Measurements from ENCODE around the gene TAF6.

TAF6 gene

DNA sequence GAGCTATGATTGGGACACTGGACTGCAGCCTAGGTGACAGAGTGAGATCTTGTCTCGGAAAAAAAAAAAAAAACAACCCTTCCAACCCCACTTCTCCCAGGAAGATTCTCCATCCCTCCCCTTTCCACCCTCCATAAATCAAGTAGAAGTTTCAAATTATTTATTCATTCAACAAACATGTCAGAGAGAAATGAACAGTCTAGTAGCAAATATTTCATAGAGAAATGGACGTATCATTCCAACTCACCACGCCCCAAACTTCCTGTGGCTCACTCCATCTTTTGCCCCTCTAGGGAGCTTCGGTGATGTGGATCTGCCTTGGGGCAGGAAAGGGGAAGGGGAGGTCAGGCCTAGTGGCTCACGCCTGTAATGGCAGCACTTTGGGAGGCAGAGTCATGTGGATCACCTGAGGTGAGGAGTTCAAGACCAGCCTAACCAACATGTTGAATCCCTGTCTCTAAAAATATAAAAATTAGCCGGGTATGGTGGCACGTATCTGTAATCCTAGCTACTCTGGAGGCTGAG, 40.0 kb upstream of the TAF6 start:
- POLR2A ChIA-PET: interaction anchor here (1.2 to 4.3 kb wide), 2 partner anchors 10 to 18 kb away, joined by 5 to 38 read pairs; partner anchors contain the start of genes GPC2, LAMTOR4 and STAG3
- Histone ChIP-seq H3K36me3 (ENCODE audit: control insufficient read depth in 2 of 2, insufficient read depth in 1 of 2, low read length in 2 of 2) (peaks cover 0 to 29% of the 10 kb centered on the region in 2 experiments; a peak in 1 of 3 replicates), H3K4me3 (ENCODE audit: low read depth, low read length) (peak overlapping the region; percentile 80), H3K9me3 (ENCODE audit: control insufficient read depth, insufficient read depth, low read depth, low read length) (no peaks in the 10 kb centered on the region), H3K4me1 (ENCODE audit: control insufficient read depth, insufficient read depth, low read length) (peaks cover 3% of the 10 kb centered on the region; the same call in 1 of the 2 replicates), H3K27ac (ENCODE audit: extremely low read depth, low read depth, low read length) (peak overlapping the region; percentile 59)
- CTCF ChIA-PET: interaction anchor here (0.9 to 1.9 kb wide), 2 partner anchors 11 to 27 kb away, joined by 3 to 7 read pairs; no protein-coding TSS in a partner anchor
- TF ChIP-seq ZNF660 (tag by site-specific recombination; IDR thresholded peaks at IDR 0.05) (no peak), ZNF658 (tag by site-specific recombination; IDR thresholded peaks at IDR 0.05) (no peak), ZNF623 (tag by site-specific recombination; IDR thresholded peaks at IDR 0.05) (0 out of 2 replicates have a peak, but pooled peaks have one; percentile 17), BCL11A (tag by site-specific recombination; IDR thresholded peaks at IDR 0.05; ENCODE audit: low read depth) (no peak), ZNF138 (tag by site-specific recombination; IDR thresholded peaks at IDR 0.05; ENCODE audit: borderline replicate concordance) (no peak), ZXDB (tag by site-specific recombination; IDR thresholded peaks at IDR 0.05) (0 out of 2 replicates have a peak, but pooled peaks have one; percentile 4), ZSCAN16 (tag by site-specific recombination; IDR thresholded peaks at IDR 0.05) (no peak), ZNF785 (tag by site-specific recombination; IDR thresholded peaks at IDR 0.05) (no peak), ZNF169 (tag by site-specific recombination; IDR thresholded peaks at IDR 0.05) (no peak), REST (tag by site-specific recombination; IDR thresholded peaks at IDR 0.05) (peak; percentile 15; the same call in 1 of the 2 replicates), ZNF670 (tag by site-specific recombination; IDR thresholded peaks at IDR 0.05; ENCODE audit: low read depth) (no peak)
- TF ChIP-seq, protein P1, sequence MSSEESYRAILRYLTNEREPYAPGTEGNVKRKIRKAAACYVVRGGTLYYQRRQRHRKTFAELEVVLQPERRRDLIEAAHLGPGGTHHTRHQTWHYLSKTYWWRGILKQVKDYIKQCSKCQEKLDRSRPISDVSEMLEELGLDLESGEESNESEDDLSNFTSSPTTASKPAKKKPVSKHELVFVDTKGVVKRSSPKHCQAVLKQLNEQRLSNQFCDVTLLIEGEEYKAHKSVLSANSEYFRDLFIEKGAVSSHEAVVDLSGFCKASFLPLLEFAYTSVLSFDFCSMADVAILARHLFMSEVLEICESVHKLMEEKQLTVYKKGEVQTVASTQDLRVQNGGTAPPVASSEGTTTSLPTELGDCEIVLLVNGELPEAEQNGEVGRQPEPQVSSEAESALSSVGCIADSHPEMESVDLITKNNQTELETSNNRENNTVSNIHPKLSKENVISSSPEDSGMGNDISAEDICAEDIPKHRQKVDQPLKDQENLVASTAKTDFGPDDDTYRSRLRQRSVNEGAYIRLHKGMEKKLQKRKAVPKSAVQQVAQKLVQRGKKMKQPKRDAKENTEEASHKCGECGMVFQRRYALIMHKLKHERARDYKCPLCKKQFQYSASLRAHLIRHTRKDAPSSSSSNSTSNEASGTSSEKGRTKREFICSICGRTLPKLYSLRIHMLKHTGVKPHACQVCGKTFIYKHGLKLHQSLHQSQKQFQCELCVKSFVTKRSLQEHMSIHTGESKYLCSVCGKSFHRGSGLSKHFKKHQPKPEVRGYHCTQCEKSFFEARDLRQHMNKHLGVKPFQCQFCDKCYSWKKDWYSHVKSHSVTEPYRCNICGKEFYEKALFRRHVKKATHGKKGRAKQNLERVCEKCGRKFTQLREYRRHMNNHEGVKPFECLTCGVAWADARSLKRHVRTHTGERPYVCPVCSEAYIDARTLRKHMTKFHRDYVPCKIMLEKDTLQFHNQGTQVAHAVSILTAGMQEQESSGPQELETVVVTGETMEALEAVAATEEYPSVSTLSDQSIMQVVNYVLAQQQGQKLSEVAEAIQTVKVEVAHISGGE (tag by site-specific recombination; conservative IDR thresholded peaks at IDR 0.05; ENCODE audit: low read depth): no peak

DNA sequence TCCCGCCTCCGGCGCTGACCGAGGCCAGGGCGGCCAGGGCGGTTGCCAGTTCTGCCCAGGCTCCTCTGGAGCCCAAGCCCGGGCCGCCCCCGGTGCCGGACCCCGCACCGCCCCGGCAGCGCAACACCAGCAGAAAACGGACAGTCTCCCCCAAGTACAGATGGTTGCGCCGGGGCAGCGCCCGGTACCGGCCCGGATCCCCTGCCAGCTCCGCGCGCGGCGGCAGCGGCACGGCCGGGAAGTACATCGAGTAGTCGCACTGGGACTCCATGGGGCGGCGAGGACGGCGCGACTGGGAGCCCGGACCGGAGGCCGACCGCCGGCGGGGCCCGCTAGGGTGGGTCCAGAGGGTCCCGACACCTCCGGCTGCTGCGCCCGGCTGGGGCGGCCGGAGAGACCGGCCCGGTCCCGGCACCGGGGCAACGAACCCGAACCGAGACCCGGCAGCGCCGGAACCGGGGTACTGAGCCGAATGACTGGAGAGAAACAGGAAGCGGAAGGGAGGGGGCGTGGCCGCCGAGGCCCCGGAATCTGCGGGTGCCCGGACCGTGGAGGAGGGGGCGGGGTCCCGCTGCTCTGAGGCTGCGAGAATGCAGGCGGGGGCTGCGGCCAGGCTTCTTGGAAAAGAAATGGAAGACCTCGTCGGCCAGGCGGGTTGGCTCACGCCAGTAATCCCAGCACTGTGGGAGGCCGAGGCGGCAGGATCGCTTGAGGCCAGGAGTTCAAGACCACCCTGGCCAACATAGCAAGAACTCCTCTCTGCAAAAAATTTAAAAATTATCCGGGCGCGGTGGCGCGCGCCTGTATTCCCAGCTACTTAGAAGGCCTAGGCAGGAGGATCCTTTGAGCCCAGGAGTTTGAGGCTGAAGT, 39.3 kb upstream of the TAF6 start, which contains the start of gene TRAPPC14:
Gene TRAPPC14 (minus strand): TSS at position 495 of the 870 bp plus-strand sequence. CDS start 224 bp downstream, at position 271.
- H3K27ac ChIP-seq (ENCODE audit: extremely low read depth, low read depth, low read length): peak within 1 kb of the TSS; percentile 67
- peaks cover 0 to 36% of the 10 kb centered on the region in 2 experiments; a peak in 1 of 3 replicates for H3K36me3 ChIP-seq (ENCODE audit: control insufficient read depth in 2 of 2, insufficient read depth in 1 of 2, low read length in 2 of 2)
- H3K9me3 ChIP-seq (ENCODE audit: control insufficient read depth, insufficient read depth, low read depth, low read length): no peaks in the 10 kb centered on the region
- POLR2A ChIA-PET: interaction anchor here (1.0 to 4.3 kb wide), 5 partner anchors 10 to 64 kb away, joined by 3 to 38 read pairs (median 5); partner anchors contain the start of genes GAL3ST4, GPC2, LAMTOR4 and STAG3
- H3K4me1 ChIP-seq (ENCODE audit: control insufficient read depth, insufficient read depth, low read length): peaks cover 3% of the 10 kb centered on the region; the same call in 1 of the 2 replicates
- peak within 1 kb of the TSS; percentile 80 for H3K4me3 ChIP-seq (ENCODE audit: low read depth, low read length)
- CTCF ChIA-PET: interaction anchor here (0.6 to 1.9 kb wide), 4 partner anchors 11 to 450 kb away, joined by 3 to 7 read pairs (median 4); no protein-coding TSS in a partner anchor
- TF ChIP-seq ZNF707 (tag by site-specific recombination; IDR thresholded peaks at IDR 0.05): no peak
- TF ChIP-seq ZNF37A (tag by site-specific recombination; IDR thresholded peaks at IDR 0.05): no peak
- TF ChIP-seq, protein P2, sequence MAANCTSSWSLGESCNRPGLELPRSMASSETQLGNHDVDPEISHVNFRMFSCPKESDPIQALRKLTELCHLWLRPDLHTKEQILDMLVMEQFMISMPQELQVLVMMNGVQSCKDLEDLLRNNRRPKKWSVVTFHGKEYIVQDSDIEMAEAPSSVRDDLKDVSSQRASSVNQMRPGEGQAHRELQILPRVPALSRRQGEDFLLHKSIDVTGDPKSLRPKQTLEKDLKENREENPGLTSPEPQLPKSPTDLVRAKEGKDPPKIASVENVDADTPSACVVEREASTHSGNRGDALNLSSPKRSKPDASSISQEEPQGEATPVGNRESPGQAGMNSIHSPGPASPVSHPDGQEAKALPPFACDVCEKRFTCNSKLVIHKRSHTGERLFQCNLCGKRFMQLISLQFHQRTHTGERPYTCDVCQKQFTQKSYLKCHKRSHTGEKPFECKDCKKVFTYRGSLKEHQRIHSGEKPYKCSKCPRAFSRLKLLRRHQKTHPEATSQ (tag by site-specific recombination; IDR thresholded peaks at IDR 0.05): no peak
- peak; percentile 94 for TF ChIP-seq KLF16 (tag by site-specific recombination; IDR thresholded peaks at IDR 0.05)
- TF ChIP-seq ZNF121 (tag by site-specific recombination; IDR thresholded peaks at IDR 0.05): no peak
- peak; percentile 71 for TF ChIP-seq ZFHX2 (tag by site-specific recombination; conservative IDR thresholded peaks at IDR 0.05)
- peak; percentile 58; the same call in 1 of the 2 replicates for TF ChIP-seq SP7 (tag by site-specific recombination; IDR thresholded peaks at IDR 0.05)
- TF ChIP-seq ZNF366 (tag by site-specific recombination; conservative IDR thresholded peaks at IDR 0.05): 0 out of 2 replicates have a peak, but pooled peaks have one; percentile 28
- no peak for TF ChIP-seq ZNF501 (tag by site-specific recombination; IDR thresholded peaks at IDR 0.05)
- peak; percentile 19; the same call in 1 of the 2 replicates for TF ChIP-seq ZNF629 (tag by site-specific recombination; IDR thresholded peaks at IDR 0.05)
- TF ChIP-seq ZNF426 (tag by site-specific recombination; IDR thresholded peaks at IDR 0.05): no peak
- TF ChIP-seq ZNF19 (tag by site-specific recombination; IDR thresholded peaks at IDR 0.05; ENCODE audit: low read depth): no peak
- no peak; the same call in 1 of the 2 replicates for TF ChIP-seq ZBTB8A (tag by site-specific recombination; IDR thresholded peaks at IDR 0.05)
- TF ChIP-seq ZNF610 (tag by site-specific recombination; IDR thresholded peaks at IDR 0.05; ENCODE audit: borderline replicate concordance): no peak

Measured in HEK293 (cell line).